Measurements from ENCODE around the gene SF3B2.
"Not testable (repeated sequence)": the region's sequence is repeated elsewhere in the genome, so short reads cannot be mapped to it uniquely, and the experiment has no call there.

SF3B2 gene

DNA sequence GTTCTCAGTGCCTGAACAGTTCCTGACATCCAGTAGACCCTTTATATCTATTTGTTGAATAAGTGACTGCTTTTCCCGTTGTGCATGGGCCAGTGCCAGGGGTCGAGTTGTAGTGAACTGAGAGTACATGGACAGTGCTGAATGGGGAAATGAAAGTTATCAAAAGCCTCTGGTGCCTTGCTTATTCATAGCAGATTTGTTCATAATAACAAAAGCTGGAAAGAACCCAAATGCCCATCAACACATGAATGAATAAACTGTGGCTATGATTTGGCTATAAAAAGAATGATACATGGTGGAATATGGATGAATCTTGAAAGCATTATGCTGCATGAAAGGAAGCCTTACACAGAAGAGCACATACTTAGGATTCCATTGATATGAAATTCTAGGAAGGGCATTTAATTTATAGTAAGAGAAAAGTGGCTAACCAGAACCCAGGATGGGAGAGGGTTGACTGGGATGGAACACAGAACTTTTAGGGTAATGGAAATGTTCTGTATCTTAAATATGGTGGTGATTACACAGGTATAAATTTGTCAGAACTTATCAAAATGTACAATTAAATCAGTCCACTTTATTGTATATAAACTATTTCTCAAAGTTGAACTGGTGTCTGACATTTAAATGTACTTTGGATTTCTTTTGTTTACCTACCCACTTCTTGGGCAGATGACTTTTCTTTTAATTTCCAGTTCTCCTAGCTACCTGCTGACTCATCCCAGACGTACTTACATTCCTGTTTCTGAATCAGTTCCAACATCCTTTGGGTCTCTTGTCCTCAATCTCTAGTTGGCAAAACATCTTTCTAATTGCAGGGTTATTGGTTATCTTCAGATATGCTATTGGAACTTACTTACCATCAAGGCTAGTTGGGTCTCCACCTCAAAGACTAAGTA, 60.7 kb downstream of the SF3B2 start:
- no peak for DNase-seq

DNA sequence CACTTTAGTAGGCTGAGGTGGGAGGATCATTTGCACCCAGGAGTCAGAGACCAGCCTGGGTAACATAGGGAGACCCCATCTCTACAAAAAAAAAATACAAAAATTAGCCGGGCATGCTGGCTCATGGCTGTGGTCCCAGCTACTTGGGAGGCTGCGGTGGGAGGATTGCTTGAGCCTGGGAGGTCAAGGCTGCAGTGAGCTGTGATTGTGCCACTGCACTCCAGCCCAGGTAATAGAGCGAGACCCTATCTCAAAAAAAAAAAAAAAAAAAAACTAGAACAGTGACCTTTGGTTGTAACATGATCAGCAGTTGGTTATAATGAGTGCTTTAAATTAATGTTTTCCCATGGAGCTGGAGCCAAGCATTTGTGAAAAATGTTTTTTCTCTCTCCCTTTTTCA, 62.8 kb downstream of the SF3B2 start:
- not testable (repeated sequence) for DNase-seq

DNA sequence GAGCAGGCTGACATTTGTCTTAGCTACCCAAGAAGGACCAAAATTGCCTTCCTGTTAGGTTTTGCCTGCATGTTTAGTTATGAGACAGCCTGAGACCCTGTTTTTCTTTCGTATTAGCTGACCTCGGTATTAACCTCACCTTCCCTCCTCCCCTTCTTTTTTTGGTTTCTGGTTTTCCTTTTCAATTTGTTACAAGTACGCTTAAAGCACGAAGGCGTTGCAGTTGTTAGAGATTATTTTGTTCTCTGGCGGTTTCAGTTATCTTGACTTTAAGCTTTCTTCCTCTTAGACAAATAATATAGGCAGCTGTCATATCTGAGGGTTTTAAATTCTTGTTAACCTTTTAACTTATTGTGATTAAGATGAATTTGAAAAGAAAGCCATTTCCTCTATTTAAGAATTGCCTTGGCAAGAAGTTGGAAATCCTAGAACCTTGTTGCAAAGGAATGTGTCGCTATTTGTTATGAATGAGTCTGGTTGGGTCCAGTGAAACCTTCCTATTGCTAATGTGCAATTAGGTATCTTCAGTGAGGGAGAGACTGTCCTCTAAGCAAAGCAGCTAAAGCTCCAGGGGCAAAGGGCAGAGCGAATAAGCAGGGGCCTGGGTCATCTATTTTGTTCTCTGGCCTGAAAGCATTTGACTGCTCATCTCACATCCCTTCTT, 63.6 kb downstream of the SF3B2 start:
- DNase-seq = no peak

DNA sequence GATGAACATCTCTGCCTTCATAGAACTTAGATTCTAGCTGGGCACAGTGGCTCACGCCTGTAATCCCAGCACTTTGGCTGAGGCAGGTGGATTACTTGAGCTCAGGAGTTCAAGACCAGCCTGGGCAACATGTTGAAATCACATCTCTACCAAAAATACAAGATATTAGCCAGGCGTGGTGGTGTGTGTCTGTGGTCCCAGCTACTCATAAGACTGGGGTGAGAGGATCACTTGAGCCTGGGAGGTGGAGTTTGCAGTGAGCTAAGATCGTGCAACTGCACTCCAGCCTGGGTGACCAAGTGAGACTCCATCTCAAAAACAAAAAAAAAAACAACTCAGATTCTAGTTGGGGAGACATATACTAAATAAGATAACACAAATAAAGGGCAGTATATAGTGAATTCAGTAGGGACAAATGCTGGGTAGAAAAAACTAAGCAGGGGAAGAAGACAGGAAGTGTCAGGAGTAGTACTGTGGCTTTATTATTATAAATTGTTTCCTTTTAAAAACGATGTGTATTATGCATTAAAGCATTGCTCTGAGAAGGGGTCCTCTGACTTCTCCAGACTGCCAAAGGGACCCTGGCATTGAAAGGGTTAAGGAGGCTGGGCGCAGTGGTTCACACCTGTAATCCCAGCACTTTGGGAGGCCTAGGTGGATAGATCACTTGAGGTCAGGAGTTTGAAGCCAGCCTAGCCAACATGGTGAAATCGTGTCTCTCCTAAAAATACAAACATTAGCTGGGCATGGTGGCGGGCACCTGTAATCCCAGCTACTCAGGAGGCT, 64.6 kb downstream of the SF3B2 start:
- DNase-seq = no peak

DNA sequence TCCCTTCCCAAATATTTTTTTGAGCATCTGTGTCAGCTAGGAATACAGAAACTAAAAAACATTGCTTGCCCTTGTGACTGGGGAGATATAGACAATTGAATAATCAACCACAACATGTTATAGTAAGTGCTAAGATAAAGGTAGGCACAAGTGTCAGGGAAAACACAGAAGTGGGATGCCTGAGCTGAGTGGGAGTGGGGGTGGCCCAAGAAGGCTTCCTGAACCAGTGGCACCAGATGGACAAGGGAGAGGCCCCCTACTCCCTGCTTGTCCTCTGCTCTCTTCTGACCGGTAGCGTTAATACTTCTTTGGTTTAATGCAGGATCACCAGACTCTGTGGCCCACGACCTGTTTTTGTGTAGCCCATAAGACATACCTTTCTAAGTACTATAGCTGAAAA, 66.7 kb downstream of the SF3B2 start:
- no peak for DNase-seq

Measured in midbrain (tissue), 1 donor.